Activated CD4-positive, alpha-beta T cell treated with anti-CD3 and anti-CD28 coated beads for 24 hours (primary cell): Measurements from ENCODE around the gene PSD2.

Experiments
- DNase-seq, 2 donors: peaks; one replicate each; pipeline ENCODE4 v3.0.0-alpha.2; 2020; ENCODE audit warnings: low read depth in 2 of 2

PSD2 gene

DNA sequence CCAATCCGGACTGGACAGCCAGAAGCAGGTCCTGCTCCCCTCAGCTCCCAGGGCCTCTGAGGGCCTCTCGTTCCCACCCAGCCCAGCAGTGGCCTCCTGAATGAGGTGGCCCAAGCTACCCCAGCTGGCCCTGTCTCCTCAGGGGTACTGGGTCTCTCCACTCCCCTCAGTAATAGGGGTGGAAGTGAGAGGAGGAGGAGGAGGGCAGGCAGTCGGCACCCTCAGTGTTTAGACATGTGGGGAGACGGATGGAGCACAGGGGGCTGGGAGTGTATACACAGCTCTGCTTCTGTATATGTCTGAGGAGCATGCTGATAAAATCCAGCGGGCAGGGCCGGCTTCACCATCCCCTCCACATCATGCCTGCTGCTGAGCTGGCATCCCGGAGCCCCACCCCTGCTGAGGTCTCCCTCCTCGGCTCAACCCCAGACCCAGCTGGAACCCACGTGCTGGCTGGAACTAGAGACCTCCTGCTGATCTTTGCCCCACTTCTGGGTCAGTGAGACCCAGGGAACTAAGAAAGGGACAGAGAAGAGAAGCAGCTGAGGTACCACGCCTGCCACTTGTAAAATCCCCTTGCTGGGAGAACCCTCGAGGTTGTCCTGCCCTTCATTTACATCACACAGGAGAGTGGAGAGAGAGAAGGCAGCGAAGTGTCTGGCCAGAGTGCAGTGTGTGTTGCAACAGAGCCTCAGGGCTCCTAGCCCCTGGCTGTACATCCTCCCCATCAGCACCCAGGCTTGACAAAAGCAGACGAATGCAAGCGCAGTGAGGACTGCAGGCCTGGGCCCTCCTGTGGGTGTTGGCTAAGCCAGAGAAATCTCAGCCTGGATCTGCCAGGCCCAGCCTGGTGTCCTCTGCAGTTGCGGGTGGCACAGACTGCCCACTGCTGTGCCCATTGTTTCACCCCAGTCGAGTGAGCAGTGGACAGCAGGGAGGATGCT is 77.5 kb downstream of the PSD2 start:
- DNase-seq = no peak

DNA sequence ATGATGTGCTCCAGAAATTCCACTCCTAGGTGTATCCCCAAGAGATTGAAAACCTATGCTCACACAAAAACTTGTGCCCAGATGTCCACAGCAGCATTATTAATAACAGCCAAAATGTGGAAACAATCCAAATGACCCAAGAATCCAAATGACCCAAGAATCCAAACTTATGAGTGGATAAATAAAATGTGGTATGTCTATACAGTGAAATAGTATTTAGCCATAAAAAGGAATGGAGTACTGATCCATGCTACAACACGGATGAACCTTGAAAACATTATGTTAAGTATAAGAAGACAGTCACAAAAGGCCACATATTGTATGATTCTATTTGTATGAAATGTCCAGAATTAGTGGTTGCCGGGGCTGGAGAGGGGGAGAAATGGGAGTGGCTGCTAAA is 80.3 kb downstream of the PSD2 start:
- DNase-seq = no peak

DNA sequence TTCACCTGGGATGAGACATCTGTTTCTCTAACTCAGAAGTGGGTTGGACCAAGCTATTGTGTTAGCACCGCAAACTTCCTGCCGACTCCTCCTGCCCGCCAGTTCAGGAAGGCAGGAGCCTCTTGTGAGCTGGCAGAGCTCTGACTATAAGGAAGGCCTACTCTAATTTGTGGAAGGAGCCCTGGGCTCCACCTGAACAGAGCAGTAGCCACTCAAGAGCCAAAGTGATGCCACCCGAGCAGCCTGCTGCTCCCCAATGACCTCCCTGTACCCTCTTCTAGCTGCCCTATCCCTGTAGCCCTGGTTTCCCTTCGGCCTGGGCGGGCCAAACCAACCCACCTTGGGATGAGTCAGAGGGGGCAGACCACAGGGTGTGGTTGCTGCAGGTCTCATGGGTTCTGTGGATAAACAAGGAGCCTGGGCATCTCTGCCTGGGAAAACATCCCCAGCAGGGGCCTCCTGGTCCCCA is 81.6 kb downstream of the PSD2 start:
- DNase-seq = no peak

DNA sequence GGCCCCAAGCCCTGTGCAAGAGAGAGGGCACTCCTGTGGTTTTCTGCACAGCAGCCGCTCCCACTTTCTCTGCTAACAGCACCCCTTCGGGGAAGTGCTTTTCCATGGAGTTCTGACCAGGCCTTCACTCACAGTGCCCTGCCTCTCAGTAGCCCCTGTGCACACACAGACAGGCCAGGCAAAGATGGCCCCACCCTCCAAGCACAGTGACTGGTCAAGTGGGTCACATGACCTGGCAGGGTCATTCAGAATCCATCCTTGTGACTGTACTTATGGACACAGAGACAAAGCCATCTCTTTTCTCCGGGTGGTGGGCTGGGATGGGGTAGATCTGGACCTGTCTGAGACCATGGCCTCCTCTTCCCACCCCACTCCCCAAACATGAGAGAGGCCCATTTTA is 82.5 kb downstream of the PSD2 start:
- DNase-seq = no peak

DNA sequence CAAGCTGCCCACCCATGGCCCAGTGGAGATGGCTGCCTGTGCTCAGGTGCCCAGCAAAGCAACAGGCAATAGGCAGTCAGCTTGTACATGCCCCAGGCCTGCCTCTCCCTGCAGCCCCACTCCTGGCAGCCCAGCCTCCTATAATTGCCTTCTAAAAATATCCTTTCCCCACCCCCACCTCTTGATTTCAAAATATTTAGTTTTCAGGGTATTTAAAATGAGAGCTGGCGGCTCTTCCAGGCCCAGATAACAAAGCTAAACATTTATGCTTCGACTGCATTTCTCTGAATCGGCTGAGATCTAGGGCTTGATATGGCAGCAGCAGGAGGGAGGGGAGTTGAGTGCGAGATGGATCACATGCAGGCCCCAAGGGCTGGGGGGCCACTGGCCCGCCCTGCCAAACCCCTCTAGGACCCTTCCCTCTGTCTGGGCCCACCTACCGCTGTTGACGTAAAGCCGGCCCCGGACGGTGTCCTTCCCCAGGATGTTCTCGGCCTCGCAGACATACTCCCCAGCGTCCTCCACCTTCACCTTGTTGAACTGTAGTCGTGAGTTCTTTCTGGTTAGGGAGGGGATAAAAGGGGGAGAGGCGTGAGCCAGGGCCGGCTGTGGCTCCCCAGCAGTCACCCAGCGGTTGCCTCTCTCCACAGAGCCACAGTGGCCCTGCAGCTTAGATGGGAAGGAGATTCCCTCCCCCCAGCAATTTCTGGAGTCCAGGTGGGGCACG is 85.0 kb downstream of the PSD2 start:
- DNase-seq = no peak

DNA sequence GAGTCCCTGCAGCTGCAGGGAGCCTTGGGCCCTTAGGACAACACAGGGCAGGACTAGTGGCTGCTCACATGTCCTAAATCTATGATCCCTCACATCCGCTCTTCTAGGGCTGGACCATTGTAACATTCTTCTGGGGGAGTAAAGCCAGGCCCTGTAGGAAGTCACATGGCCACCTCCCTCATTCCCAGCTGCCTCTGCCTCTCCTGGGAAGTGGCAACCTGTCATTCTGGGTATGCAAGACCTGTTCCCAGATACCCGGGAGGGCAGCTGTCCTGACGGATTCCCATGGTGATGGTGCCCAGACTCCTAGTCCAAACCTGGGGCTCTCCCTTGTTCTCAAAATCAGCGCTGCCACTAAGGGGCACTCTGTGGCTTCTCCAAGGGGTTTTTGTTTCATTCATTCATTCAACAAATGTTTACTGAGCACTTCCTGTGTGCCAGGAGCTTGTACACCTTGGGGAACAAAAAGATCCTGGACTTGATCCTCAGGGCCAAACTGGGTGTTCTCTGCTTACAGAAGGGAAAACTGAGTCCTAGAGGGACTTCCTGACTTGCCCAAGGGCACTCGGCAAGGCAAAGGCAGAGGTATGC is 85.6 kb downstream of the PSD2 start:
- DNase-seq = no peak

DNA sequence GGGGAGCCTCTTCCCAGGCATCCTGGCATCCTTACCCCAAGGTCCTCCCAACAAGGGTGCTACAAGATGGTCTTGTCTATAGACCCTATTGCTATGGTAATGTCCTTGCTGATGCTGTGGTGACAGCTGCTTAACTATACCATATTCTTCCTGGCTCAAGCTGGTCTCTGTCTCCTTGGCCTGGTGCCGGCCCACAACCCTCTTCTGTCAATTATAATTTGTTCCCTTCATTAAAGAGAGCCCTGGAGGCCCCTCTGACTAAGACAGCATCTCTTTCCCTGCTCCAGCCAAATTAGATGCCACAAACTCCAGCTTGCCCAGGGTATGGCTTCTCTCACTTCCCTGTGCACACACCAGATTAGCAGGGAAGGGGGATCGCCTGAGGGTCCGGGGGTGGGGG is 86.7 kb downstream of the PSD2 start:
- no peak for DNase-seq

DNA sequence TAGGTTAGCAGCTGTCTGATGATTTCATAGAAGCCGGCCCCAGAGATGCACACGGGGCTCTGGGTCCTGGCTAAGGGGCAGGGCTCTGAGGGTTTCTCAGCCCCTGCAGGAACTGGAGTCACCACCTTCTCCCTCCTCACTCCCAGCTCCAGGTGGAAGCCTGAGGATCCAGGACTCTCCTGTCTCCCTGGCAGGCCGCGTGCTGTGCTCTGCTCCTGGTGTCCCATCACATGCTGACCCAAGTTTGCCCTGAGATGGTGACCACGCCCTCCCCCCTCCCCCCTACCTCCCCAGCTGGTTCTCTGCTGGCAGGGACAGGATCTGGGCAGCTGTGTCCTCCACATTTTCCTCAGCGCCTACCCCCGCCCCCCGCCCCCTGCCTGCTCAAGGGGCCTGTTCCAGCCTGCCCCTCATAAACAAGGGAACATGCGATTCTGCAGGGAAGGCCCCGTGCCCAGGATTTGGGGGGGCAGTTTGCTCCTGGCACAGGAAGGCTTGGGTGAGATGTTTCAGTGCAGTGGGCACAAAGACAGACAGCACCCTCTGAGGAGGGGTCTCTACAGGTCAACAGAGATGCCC is 87.4 kb downstream of the PSD2 start:
- DNase-seq = no peak

DNA sequence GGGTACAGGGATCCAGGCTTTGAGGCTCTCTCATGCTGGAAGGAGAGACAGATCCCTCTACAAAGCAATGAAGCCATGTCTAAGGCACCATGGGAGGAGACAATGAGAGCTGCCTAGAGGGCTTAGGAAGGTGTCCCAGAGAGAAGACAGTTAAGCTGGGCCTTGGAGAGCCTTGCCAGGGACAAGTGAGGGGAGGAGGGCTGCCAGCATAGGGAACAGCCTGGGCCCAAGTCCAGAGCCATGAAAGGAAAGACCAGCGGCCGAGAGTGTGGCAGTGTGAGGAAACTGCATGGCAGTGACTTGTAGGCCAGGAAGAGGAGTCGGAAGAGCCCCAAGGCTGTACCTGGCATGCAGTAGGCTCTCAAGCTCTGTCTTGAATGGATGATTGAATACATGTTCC is 88.5 kb downstream of the PSD2 start:
- DNase-seq = no peak

DNA sequence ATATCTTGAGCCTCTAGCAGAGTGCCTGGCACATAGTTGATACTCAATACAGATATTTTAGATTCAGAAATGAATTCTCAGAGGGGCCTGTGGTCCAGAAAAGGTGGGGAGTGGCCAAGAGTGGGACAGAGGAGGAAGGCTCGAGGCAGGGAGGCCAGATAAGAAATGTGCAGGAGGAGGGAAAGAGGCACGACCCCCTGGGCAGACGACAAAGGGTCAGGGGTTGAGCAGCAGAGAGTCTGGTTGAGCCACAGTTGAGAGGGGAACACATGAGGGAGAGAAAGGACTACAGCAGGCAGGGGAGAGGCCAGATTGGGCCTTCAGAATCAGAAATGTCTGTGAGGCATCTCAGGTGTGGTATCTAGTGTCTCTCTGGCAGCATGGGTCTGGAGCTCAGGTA is 89.1 kb downstream of the PSD2 start:
- DNase-seq = no peak

DNA sequence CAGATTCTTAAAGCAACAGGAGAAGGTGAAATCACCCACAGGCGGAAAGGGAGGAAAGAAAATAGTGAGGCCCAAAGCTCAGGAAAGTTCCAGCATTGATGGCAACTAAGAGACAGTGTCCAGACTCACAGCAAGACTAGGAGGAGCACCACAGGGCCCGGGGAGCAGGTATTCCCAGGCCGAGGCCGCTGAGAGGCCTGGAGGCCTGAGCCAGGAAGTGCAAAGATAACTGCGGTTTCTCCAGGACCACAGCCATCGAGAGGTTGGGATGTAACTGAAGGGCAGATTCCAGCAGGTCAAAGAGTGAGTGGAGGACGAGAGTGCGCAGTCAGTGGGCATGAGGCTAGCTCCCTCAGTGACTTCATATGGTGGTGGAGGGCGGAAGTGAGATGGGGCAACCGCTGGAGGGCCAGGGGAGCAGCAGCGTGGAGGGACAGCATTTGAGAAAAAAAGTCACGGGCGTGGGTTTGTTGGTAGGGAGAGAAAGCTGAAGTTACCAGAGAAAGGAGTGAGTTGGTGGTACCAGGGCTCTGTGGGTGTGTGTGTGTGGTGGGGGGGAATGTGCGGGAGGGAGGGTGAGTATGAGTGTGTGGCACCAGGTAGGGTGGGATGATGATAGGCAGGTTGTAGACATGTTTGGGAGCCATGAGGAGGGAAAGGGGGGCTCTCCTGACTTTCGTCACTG is 89.7 kb downstream of the PSD2 start:
- DNase-seq = no peak

DNA sequence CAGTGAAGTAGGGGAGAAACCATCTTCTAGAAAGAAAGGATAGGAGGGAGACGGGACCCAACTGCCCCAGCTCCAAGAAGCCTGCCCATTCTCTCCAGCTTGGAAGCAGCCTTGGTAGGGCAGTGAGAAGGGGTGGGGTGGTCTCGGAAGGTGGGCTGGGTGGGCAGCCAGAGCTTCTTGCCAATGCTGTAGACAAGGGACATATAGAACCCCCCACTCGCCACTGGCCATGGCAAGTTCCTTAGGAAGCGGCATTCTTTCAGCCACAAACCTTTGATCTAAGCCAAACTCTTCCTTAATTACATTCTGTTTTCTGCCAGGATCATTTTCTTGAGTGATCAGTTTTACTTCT is 90.2 kb downstream of the PSD2 start:
- DNase-seq = no peak

DNA sequence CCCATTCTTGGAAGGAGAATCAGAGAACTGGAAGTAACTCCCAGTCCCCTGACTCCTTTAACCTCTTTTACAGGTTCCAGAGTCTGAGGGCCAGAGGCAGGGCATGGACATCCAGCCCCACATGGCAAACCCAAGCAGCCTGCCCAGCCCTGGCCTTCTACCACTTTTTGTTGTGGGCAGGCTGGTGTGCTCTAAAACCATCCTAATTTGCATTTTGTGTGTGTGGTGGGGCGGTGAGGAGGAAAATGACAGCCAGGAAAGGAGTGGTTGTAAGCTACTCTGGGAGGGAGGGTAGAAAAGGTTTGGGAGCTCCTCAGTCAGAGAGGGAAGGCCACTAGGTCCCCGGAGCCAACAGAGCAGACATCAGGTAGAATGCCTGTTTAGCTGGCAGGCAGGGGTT is 90.6 kb downstream of the PSD2 start:
- DNase-seq = no peak

DNA sequence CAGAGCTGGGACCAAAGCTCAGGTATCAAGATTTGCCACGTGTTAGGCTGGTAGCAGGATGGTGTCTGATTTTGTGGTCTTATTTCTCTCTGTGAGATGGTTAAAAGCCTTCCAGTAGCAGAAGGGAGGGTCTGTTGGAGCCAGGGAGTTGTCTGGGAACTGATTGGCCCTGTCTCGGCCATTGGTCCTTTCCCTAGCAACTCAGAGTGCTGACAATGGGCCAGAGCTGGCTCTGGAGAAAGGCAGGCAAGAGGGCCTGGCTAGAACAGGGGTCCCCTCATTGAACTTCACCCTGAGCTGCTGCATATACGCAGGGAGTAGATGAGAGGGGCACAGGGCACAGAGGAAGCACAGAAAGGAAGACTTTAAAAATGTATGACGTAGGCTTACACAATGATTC is 92.8 kb downstream of the PSD2 start:
- DNase-seq = no peak

DNA sequence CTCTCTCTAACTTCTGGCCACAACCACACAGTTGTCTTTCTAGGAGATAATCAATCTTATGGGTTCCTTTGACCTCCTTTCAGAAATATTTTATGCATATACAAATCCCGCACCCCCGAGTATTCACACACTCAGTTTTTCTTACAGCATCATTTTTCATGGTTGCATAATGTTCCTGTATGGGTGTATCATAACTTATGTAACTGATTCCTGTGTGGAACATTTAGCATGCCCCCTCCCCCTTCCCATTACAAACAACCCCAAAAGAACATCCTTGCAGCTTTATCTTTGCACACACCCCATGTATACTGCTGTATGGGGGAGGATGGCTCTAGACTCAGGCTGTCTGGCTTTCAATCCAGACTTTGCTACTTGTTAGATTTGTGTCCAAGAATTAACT is 93.8 kb downstream of the PSD2 start:
- no peak for DNase-seq

DNA sequence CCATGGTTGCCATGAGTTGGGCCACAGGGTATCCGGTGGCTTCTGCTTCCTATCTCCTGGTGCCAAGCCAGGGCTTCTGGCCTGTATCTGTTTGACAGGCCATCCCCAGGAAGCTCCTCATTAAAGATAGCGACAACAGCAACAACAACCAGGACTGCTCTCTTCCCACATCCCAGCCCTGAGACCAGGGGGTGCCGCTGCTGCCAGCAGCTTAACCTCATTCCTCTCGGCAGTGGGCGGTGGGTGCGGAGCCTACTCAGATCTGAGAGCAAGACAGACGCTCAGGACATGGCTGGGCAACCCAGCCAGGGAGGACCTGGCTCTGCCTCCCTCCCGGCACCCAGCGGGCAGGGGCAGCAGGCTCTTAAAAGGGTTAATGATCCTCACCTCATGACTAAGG is 98.3 kb downstream of the PSD2 start:
- DNase-seq = no peak
